ENCODE results near the gene HCRTR1.

DNA sequence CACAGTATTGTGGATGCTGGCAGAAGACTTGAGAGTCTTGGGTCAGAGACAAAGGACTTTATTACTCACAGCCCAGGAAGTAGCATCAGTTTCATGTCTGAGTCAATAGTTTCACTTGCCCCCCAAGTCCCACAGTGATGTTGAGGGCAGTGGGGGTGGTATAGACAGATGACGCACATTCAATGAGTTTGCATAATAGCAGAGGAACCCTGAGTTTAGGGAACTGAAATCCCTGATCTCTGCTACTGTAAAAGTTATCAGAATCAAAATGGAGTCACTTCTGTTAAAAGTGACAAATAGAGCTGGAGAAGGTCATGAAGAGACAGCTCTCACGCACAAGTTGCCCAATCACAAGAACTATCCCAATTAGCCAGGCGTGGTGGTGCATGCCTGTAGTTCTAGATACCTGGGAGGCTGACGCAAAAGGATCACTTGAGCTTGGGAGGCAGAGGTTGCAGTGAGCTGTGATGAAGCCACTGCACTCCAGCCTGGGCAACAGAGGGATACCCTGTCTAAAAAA is 11.5 kb upstream of the HCRTR1 start:
- TF ChIP-seq POLR2A (IDR thresholded peaks at IDR 0.05) (no peak), EP300 (IDR thresholded peaks at IDR 0.05) (no peak)
- TF ChIP-seq, protein P1, sequence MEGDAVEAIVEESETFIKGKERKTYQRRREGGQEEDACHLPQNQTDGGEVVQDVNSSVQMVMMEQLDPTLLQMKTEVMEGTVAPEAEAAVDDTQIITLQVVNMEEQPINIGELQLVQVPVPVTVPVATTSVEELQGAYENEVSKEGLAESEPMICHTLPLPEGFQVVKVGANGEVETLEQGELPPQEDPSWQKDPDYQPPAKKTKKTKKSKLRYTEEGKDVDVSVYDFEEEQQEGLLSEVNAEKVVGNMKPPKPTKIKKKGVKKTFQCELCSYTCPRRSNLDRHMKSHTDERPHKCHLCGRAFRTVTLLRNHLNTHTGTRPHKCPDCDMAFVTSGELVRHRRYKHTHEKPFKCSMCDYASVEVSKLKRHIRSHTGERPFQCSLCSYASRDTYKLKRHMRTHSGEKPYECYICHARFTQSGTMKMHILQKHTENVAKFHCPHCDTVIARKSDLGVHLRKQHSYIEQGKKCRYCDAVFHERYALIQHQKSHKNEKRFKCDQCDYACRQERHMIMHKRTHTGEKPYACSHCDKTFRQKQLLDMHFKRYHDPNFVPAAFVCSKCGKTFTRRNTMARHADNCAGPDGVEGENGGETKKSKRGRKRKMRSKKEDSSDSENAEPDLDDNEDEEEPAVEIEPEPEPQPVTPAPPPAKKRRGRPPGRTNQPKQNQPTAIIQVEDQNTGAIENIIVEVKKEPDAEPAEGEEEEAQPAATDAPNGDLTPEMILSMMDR (IDR thresholded peaks at IDR 0.05) = no peak

Measured in tibial nerve (tissue), 4 donors.